GM12878 (cell line): ENCODE results near the gene MUTYH. TPM values are rescaled to one million over a fixed set of nuclear protein-coding genes. Genes with fewer than 3 reads are reported as not detected.

Source experiments
- ATAC-seq: fragments of 200-7000 bp; cut with Tn5 transposase; 3 replicates; pipeline ENCODE4 v1.9.1; 2020; ENCODE audit warnings: mild to moderate bottlenecking, moderate library complexity
- BruUV-seq: library from RNA; stranded (reverse); fragments of 400-500 nt; replicated peaks from 2 replicates; lab custom pipeline; 2021; lab: Mats Ljungman, UMichigan
- CTCF ChIA-PET: fragments of 300-600 bp; sonication (Branson Sonifier 250); formaldehyde crosslinking; extraction: SDS; loops from one replicate; lab custom pipeline; 2021; ENCODE audit warnings: inconsistent platforms; lab: Yijun Ruan, JAX
- POLR2A ChIA-PET: fragments of 350-600 bp; formaldehyde crosslinking; extraction: SDS; loops from one replicate; lab custom pipeline; 2021; ENCODE audit warnings: inconsistent platforms; lab: Charles Lee
- RAD21 ChIA-PET: fragments of 300-600 bp; sonication (Branson Sonifier 250); formaldehyde crosslinking; loops from one replicate; lab custom pipeline; 2023; ENCODE audit warnings: antibody characterized with exemption; ENCODE audit not compliant: unreplicated experiment; lab: Charles Lee
- SMC1A ChIA-PET: fragments of 300-600 bp; sonication (Branson Sonifier 250); formaldehyde crosslinking; loops from one replicate; lab custom pipeline; 2023; ENCODE audit not compliant: unreplicated experiment, uncharacterized antibody; lab: Charles Lee
- DNase-seq: peaks from one replicate; pipeline ENCODE4 v3.0.0-alpha.2; 2011; ENCODE audit warnings: low read depth, low spot score
- FAIRE-seq: peaks from 3 replicates; lab custom pipeline; 2011; peaks lifted over from hg19 to GRCh38; lab: Jason Lieb, UNC
- H2AFZ ChIP-seq: 2 replicates; pipeline ENCODE4 v1.6.0; 2011; ENCODE audit warnings: low read depth, low read length, control low read depth; ENCODE audit not compliant: control insufficient read depth
- H3K27ac ChIP-seq: 2 replicates; pipeline ENCODE4 v1.5.1; 2011; ENCODE audit warnings: control low read depth; ENCODE audit not compliant: control insufficient read depth, insufficient read depth
- H3K27me3 ChIP-seq, 2 experiments: replicated peaks in 1 of 2; 2 replicates each; pipeline versions ENCODE4 v1.6.0 to v1.6.1; 2011; ENCODE audit warnings: low read length in 1 of 2; ENCODE audit not compliant: control insufficient read depth in 2 of 2, insufficient read depth in 2 of 2
- H3K36me3 ChIP-seq, 2 experiments: 2 replicates each; pipeline ENCODE4 v1.5.1; 2011; ENCODE audit warnings: low read length in 1 of 2; ENCODE audit not compliant: control insufficient read depth in 2 of 2, insufficient read depth in 2 of 2
- H3K4me1 ChIP-seq: 2 replicates; pipeline ENCODE4 v1.6.1; 2011; ENCODE audit warnings: mild to moderate bottlenecking, low read length, moderate library complexity, mixed read lengths; ENCODE audit not compliant: control insufficient read depth, insufficient read depth
- H3K4me2 ChIP-seq: 2 replicates; pipeline ENCODE4 v1.6.0; 2011; ENCODE audit warnings: control low read depth; ENCODE audit not compliant: control insufficient read depth, insufficient read depth
- H3K4me3 ChIP-seq: fragments of 200-600 bp; sonication (generic); 2 replicates; pipeline ENCODE4 v1.5.1; 2016
- H3K79me2 ChIP-seq: 2 replicates; pipeline ENCODE4 v1.6.0; 2011; ENCODE audit warnings: low read length; ENCODE audit not compliant: control insufficient read depth, insufficient read depth
- H3K9ac ChIP-seq: 2 replicates; pipeline ENCODE4 v1.8.0; 2011; ENCODE audit warnings: low read length, control low read depth, mixed read lengths; ENCODE audit not compliant: control insufficient read depth, insufficient read depth
- H3K9me3 ChIP-seq: replicated peaks from 3 replicates; pipeline ENCODE4 v1.5.1; 2011; ENCODE audit warnings: mild to moderate bottlenecking, low read length; ENCODE audit not compliant: control insufficient read depth, insufficient read depth
- H4K20me1 ChIP-seq: 2 replicates; pipeline ENCODE4 v1.6.0; 2011; ENCODE audit not compliant: control insufficient read depth, insufficient read depth
- ATF7 ChIP-seq: fragments of 450-650 bp; IDR thresholded peaks from 2 replicates; pipeline ENCODE4 v1.6.1; 2016; ENCODE audit warnings: low read depth, mild to moderate bottlenecking
- BACH1 ChIP-seq: fragments of 450-650 bp; IDR thresholded peaks from 2 replicates; pipeline ENCODE4 v1.6.1; 2017; ENCODE audit warnings: mild to moderate bottlenecking, borderline replicate concordance
- FOXM1 ChIP-seq: IDR thresholded peaks from 2 replicates; pipeline ENCODE4 v1.6.1; 2012; ENCODE audit warnings: low read depth, mild to moderate bottlenecking, inconsistent platforms, low read length, moderate library complexity
- IKZF1 ChIP-seq: fragments of 450-650 bp; conservative IDR thresholded peaks from 2 replicates; pipeline ENCODE4 v1.6.1; 2017; ENCODE audit warnings: antibody characterized with exemption, mild to moderate bottlenecking
- NFIC ChIP-seq: IDR thresholded peaks from 2 replicates; pipeline ENCODE4 v1.6.1; 2012; ENCODE audit warnings: low read depth, mild to moderate bottlenecking, inconsistent platforms, low read length, moderate library complexity
- NR2F1 ChIP-seq: fragments of 450-650 bp; conservative IDR thresholded peaks from 2 replicates; pipeline ENCODE4 v1.6.1; 2017; ENCODE audit warnings: mild to moderate bottlenecking
- PAX5 ChIP-seq: IDR thresholded peaks from 2 replicates; pipeline ENCODE4 v1.6.1; 2011; ENCODE audit warnings: low read depth, low read length, borderline replicate concordance
- POU2F2 ChIP-seq: IDR thresholded peaks from 3 replicates; pipeline ENCODE4 v1.6.1; 2011; ENCODE audit warnings: low read depth, mild to moderate bottlenecking, low read length, borderline replicate concordance
- RAD51 ChIP-seq: fragments of 450-650 bp; IDR thresholded peaks from 2 replicates; pipeline ENCODE4 v1.6.1; 2016; ENCODE audit warnings: moderate library complexity, mild to moderate bottlenecking, inconsistent platforms
- SPI1 ChIP-seq: IDR thresholded peaks from 2 replicates; pipeline ENCODE4 v1.6.1; 2011; ENCODE audit warnings: low read depth, mild to moderate bottlenecking, low read length, moderate library complexity, borderline replicate concordance; ENCODE audit not compliant: insufficient read depth
- ZBED1 ChIP-seq: IDR thresholded peaks from 2 replicates; pipeline ENCODE4 v1.6.1; 2016; ENCODE audit warnings: borderline replicate concordance
- ZNF217 ChIP-seq: fragments of 450-650 bp; IDR thresholded peaks from 2 replicates; pipeline ENCODE4 v1.6.1; 2017; ENCODE audit warnings: antibody characterized with exemption, mild to moderate bottlenecking
- ZSCAN29 ChIP-seq: fragments of 450-650 bp; IDR thresholded peaks from 2 replicates; pipeline ENCODE4 v1.6.1; 2017; ENCODE audit warnings: mild to moderate bottlenecking, moderate library complexity
- WGBS: methylation state at CpG from one replicate; pipeline ENCODE4 v1.1.6; 2016; ENCODE audit warnings: low lambda C conversion rate; ENCODE audit not compliant: insufficient replicate concordance, insufficient coverage; ENCODE audit errors: missing lambda C conversion rate; 5-methylcytosine and 5-hydroxymethylcytosine counted together
- in situ Hi-C: fragments of 300-500 bp; cut with MboI; formaldehyde crosslinking; loops from 9 replicates; pipeline ENCODE4 v1.14.3; 2018; ENCODE audit warnings: mixed read lengths
- intact Hi-C: fragments of 100-400 bp; cut with micrococcal nuclease; formaldehyde crosslinking; loops from one replicate; pipeline ENCODE4 v1.14.2; 2022; ENCODE audit not compliant: unreplicated experiment
- polyA plus RNA-seq, 11 experiments: library from polyadenylated mRNA; depleted of rRNA in 4 of 11; unstranded in 6 of 11; stranded (reverse) in 5 of 11; fragments of >200 nt; fragmentation: Nextera tagmentation in 4 of 11; fragmentation: Illumina TruSeq in 1 of 11; extraction: Ambion mirVana in 4 of 11; extraction: Trizol in 1 of 11; gene quantifications; 1 replicate in 1 of 11; 2 replicates in 10 of 11; pipeline versions ENCODE4 v1.2.1 to v1.2.3, GENCODE V29; 2011 to 2016; ENCODE audit warnings: inconsistent platforms in 2 of 11, missing spikeins in 2 of 11, low read depth in 1 of 11
- total RNA-seq, 4 experiments: library from RNA; depleted of rRNA in 3 of 4; stranded (reverse); fragments of >200 nt in 3 of 4; fragmentation: Illumina TruSeq in 1 of 4; extraction: Trizol in 1 of 4; gene quantifications; 2 replicates each; pipeline versions ENCODE4 v1.2.1 to v1.2.3, GENCODE V29; 2013 to 2021
- TF ChIP-seq, protein P1 (sequence below): fragments of 450-650 bp; IDR thresholded peaks from 2 replicates; pipeline ENCODE4 v1.6.1; 2016; ENCODE audit warnings: mild to moderate bottlenecking
- TF ChIP-seq, protein P2 (sequence below): fragments of 450-650 bp; IDR thresholded peaks from 2 replicates; pipeline ENCODE4 v1.6.1; 2017; ENCODE audit warnings: mild to moderate bottlenecking, moderate library complexity
- TF ChIP-seq, protein P3 (sequence below): fragments of 450-650 bp; IDR thresholded peaks from 2 replicates; pipeline ENCODE4 v1.6.1; 2017; ENCODE audit warnings: low read depth, mild to moderate bottlenecking, moderate library complexity

Gene MUTYH
- total and polyA plus RNA-seq, 10 of the 15 experiments (the other 5 are each of a cell fraction or from before 2014, with no cell fraction given) = 2.5 to 42.0 (median 30.0) TPM

DNA sequence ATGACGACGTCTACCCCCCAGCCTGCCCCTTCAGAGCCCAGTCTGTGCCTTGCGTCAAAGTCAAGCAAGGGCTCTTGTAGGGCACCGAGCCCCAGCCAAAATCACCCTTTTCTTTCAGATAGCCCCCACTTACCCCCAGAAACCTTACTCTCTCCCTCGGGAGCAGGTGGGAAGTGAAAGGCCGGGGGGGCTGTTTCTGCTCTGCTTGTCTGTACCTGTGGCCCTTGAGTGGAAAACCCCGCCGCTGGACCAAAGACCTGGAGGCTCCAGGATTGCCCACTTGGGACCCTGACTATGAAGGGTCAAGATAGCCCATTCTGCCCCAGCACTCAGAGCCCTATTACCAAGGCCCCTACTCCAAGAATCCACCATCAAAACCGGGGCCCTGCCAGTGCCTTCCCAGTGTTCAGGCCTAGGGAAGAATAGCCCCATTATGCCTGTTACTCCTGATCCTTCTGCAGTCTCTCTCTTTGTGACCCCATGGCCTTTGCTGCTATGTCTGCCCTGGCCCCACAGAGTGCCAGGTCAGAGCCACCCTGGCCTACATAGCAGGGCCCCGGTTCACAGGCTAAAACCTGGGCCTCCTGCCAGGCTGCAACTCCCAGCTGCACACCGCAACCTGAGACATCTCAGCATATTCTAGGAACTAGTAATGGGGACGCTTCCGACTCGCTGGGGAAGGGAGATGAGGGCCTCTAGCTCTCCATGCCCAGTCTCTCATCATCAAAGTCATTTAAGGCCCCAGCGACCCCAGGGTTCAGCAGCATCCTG is 35.7 kb downstream of the MUTYH start:
- in situ Hi-C loops (loop anchor here (5.0 kb wide), 3 partner anchors 292 to 587 kb away; partner anchors contain the start of genes HECTD3 and UROD), intact Hi-C loops (loop anchor here (1.0 to 5.0 kb wide), 5 partner anchors 22 to 577 kb away; partner anchors contain the start of genes HPDL, MUTYH and TOE1)
- ATAC-seq = peak; percentile 31
- DNase-seq = no peak
- Histone ChIP-seq H3K9ac (peak overlapping the region; percentile 91), H3K27me3 (no peaks in the 10 kb centered on the region), H3K9me3 (no peaks in the 10 kb centered on the region), H3K4me2 (peak overlapping the region; percentile 87), H3K27ac (peak overlapping the region; percentile 95), H3K36me3 (no peaks in the 10 kb centered on the region), H3K4me1 (peaks cover 18% of the 10 kb centered on the region), H3K79me2 (peaks cover 7% of the 10 kb centered on the region), H2AFZ (peak overlapping the region; percentile 95), H4K20me1 (no peaks in the 10 kb centered on the region), H3K4me3 (peak overlapping the region; percentile 90)
- RAD21 ChIA-PET = interaction anchor here (0.8 to 10.1 kb wide), 13 partner anchors 20 to 575 kb away, joined by 3 to 313 read pairs (median 6); partner anchors contain the start of genes CCDC163, HECTD3, HPDL and MMACHC
- FAIRE-seq = no peak
- WGBS = under 1% methylated on average over 13 of the region's 15 CpGs
- POLR2A ChIA-PET = interaction anchor here (0.5 to 6.4 kb wide), 12 partner anchors 21 to 871 kb away, joined by 3 to 98 read pairs (median 4); partner anchors contain the start of genes BTBD19, MUTYH and TOE1
- SMC1A ChIA-PET = interaction anchor here (0.6 to 7.3 kb wide), 11 partner anchors 10 to 485 kb away, joined by 3 to 88 read pairs (median 3); partner anchors contain the start of genes CCDC163, HPDL, MMACHC and MUTYH
- no TSS peak for BruUV-seq
- CTCF ChIA-PET = interaction anchor here (0.8 to 10.7 kb wide), 13 partner anchors 10 to 575 kb away, joined by 3 to 167 read pairs (median 5); partner anchors contain the start of genes HECTD3, MUTYH, TESK2 and TOE1
- TF ChIP-seq, protein P1, sequence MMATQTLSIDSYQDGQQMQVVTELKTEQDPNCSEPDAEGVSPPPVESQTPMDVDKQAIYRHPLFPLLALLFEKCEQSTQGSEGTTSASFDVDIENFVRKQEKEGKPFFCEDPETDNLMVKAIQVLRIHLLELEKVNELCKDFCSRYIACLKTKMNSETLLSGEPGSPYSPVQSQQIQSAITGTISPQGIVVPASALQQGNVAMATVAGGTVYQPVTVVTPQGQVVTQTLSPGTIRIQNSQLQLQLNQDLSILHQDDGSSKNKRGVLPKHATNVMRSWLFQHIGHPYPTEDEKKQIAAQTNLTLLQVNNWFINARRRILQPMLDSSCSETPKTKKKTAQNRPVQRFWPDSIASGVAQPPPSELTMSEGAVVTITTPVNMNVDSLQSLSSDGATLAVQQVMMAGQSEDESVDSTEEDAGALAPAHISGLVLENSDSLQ = no peak
- TF ChIP-seq NR2F1 (peak; percentile 57; the same call in 1 of the 2 replicates), PAX5 (no peak), ZBED1 (no peak), ZSCAN29 (0 out of 2 replicates have a peak, but pooled peaks have one; percentile 3), ATF7 (no peak), POU2F2 (no peak), BACH1 (0 out of 2 replicates have a peak, but pooled peaks have one; percentile 12), ZNF217 (0 out of 2 replicates have a peak, but pooled peaks have one; percentile 7), SPI1 (peak; percentile 8; the same call in 1 of the 2 replicates), RAD51 (no peak), NFIC (peak; percentile 12; the same call in 1 of the 2 replicates), IKZF1 (peak; percentile 73), FOXM1 (0 out of 2 replicates have a peak, but pooled peaks have one; percentile 8)
- TF ChIP-seq, protein P2, sequence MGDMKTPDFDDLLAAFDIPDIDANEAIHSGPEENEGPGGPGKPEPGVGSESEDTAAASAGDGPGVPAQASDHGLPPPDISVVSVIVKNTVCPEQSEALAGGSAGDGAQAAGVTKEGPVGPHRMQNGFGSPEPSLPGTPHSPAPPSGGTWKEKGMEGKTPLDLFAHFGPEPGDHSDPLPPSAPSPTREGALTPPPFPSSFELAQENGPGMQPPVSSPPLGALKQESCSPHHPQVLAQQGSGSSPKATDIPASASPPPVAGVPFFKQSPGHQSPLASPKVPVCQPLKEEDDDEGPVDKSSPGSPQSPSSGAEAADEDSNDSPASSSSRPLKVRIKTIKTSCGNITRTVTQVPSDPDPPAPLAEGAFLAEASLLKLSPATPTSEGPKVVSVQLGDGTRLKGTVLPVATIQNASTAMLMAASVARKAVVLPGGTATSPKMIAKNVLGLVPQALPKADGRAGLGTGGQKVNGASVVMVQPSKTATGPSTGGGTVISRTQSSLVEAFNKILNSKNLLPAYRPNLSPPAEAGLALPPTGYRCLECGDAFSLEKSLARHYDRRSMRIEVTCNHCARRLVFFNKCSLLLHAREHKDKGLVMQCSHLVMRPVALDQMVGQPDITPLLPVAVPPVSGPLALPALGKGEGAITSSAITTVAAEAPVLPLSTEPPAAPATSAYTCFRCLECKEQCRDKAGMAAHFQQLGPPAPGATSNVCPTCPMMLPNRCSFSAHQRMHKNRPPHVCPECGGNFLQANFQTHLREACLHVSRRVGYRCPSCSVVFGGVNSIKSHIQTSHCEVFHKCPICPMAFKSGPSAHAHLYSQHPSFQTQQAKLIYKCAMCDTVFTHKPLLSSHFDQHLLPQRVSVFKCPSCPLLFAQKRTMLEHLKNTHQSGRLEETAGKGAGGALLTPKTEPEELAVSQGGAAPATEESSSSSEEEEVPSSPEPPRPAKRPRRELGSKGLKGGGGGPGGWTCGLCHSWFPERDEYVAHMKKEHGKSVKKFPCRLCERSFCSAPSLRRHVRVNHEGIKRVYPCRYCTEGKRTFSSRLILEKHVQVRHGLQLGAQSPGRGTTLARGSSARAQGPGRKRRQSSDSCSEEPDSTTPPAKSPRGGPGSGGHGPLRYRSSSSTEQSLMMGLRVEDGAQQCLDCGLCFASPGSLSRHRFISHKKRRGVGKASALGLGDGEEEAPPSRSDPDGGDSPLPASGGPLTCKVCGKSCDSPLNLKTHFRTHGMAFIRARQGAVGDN = peak; percentile 67
- TF ChIP-seq, protein P3, sequence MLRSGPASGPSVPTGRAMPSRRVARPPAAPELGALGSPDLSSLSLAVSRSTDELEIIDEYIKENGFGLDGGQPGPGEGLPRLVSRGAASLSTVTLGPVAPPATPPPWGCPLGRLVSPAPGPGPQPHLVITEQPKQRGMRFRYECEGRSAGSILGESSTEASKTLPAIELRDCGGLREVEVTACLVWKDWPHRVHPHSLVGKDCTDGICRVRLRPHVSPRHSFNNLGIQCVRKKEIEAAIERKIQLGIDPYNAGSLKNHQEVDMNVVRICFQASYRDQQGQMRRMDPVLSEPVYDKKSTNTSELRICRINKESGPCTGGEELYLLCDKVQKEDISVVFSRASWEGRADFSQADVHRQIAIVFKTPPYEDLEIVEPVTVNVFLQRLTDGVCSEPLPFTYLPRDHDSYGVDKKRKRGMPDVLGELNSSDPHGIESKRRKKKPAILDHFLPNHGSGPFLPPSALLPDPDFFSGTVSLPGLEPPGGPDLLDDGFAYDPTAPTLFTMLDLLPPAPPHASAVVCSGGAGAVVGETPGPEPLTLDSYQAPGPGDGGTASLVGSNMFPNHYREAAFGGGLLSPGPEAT = peak; percentile 48; the same call in 1 of the 2 replicates
